ENCODE results near the gene PRUNE2.

DNA sequence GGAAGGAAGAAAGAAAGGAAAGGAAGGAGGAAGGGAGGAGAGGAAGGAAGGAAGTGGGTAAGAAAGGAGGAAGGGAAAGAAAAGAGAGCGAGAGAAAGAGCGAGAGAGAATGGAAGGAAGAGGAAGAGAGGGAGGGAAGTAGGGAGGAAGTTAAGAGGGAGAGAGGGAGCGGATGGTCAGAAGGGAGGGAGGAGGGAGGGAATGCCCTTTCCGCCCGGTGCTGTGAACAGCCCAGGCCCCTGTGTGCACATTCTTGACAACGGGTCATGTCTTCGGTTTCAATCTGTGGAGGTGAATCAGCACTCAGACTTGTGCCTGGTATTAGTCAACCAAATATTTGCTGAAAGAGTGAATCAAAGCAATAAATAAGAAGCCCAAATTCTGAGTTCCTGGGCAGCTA, 39.2 kb downstream of the PRUNE2 start:
- TF ChIP-seq, protein P1, sequence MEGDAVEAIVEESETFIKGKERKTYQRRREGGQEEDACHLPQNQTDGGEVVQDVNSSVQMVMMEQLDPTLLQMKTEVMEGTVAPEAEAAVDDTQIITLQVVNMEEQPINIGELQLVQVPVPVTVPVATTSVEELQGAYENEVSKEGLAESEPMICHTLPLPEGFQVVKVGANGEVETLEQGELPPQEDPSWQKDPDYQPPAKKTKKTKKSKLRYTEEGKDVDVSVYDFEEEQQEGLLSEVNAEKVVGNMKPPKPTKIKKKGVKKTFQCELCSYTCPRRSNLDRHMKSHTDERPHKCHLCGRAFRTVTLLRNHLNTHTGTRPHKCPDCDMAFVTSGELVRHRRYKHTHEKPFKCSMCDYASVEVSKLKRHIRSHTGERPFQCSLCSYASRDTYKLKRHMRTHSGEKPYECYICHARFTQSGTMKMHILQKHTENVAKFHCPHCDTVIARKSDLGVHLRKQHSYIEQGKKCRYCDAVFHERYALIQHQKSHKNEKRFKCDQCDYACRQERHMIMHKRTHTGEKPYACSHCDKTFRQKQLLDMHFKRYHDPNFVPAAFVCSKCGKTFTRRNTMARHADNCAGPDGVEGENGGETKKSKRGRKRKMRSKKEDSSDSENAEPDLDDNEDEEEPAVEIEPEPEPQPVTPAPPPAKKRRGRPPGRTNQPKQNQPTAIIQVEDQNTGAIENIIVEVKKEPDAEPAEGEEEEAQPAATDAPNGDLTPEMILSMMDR (IDR thresholded peaks at IDR 0.05; ENCODE audit: borderline replicate concordance, extremely low read depth, low read length, poor library complexity, severe bottlenecking) = no peak
- TF ChIP-seq EZH2 (IDR thresholded peaks at IDR 0.05; ENCODE audit: borderline replicate concordance, low read depth, low read length, severe bottlenecking) = no peak
